Measurements from ENCODE around the gene COL7A1. TPM values are rescaled to one million over a fixed set of nuclear protein-coding genes. Genes with fewer than 3 reads are reported as not detected.

The COL7A1 gene
- total RNA-seq, 5 donors from 2014 or later (not counting 1 experiment from before 2014, with no cell fraction given), result 0.33 to 2.3 (median 1.3) TPM

GRCh38 chr3:48564022-48564421, 31.1 kb downstream of the COL7A1 start:
- POLR2A ChIA-PET, result no interaction called here
- 77% methylated on average over 7 of the region's 10 CpGs for WGBS (ENCODE audit: insufficient coverage)
- Histone ChIP-seq H3K9me3 (no peaks in the 10 kb centered on the region), H3K27me3 (replicated peaks in 1 of 2; ENCODE audit: control insufficient read depth in 2 of 2, extremely low read depth in 1 of 2, insufficient read depth in 2 of 2, low read length in 1 of 2) (peaks cover 0 to 11% of the 10 kb centered on the region in 2 experiments), H3K4me1 (ENCODE audit: control insufficient read depth in 1 of 2, extremely low read depth in 1 of 2, insufficient read depth in 2 of 2, low read length in 2 of 2) (peaks cover 0 to 16% of the 10 kb centered on the region in 2 experiments), H3K27ac (ENCODE audit: low read length) (no peak overlapping the region), H3K36me3 (ENCODE audit: control insufficient read depth in 2 of 2, extremely low read depth in 1 of 2, insufficient read depth in 1 of 2, low read length in 1 of 2) (no peaks in the 10 kb centered on the region), H3K4me3 (ENCODE audit: control insufficient read depth in 1 of 2, extremely low read depth in 1 of 2, low read length in 1 of 2) (no peak overlapping the region)
- ATAC-seq (replicated peaks in 1 of 4) (peak in 1 of 4 experiments; percentile 50), DNase-seq (peak in 23 of 35 experiments; percentile 8 to 65 (median 32))
- Mint-ChIP-seq H3K4me1 (peaks cover 0 to 6% (median 1%) of the 10 kb centered on the region in 3 donors), H3K9me3 (no peaks in the 10 kb centered on the region), H3K4me3 (no peak overlapping the region), H3K36me3 (no peaks in the 10 kb centered on the region), H3K27ac (no peak overlapping the region), H3K27me3 (no peaks in the 10 kb centered on the region)
- CTCF ChIA-PET, result no interaction called here

- H3K9me3 Mint-ChIP-seq, result no peaks in the 10 kb centered on the region
- H3K9me3 ChIP-seq, result no peaks in the 10 kb centered on the region
- peaks cover 0 to 11% of the 10 kb centered on the region in 2 experiments for H3K27me3 ChIP-seq (replicated peaks in 1 of 2; ENCODE audit: control insufficient read depth in 2 of 2, extremely low read depth in 1 of 2, insufficient read depth in 2 of 2, low read length in 1 of 2)
- H3K4me3 Mint-ChIP-seq, result no peak within 1 kb of the TSS
- H3K27ac Mint-ChIP-seq, result peak within 1 kb of the TSS in 1 of 2 donors; percentile 2
- WGBS (ENCODE audit: insufficient coverage), result 73% methylated on average over 3 of the region's 6 CpGs
- DNase-seq (no peak), ATAC-seq (replicated peaks in 1 of 4) (no peak)
- H3K36me3 ChIP-seq (ENCODE audit: control insufficient read depth in 2 of 2, extremely low read depth in 1 of 2, insufficient read depth in 1 of 2, low read length in 1 of 2), result no peaks in the 10 kb centered on the region
- peaks cover 0 to 18% of the 10 kb centered on the region in 2 experiments for H3K4me1 ChIP-seq (ENCODE audit: control insufficient read depth in 1 of 2, extremely low read depth in 1 of 2, insufficient read depth in 2 of 2, low read length in 2 of 2)
- peaks cover 2 to 11% (median 7%) of the 10 kb centered on the region in 3 donors for H3K4me1 Mint-ChIP-seq
- POLR2A ChIA-PET, result no interaction called here
- no peaks in the 10 kb centered on the region for H3K36me3 Mint-ChIP-seq
- no peaks in the 10 kb centered on the region for H3K27me3 Mint-ChIP-seq
- H3K27ac ChIP-seq (ENCODE audit: low read length), result no peak within 1 kb of the TSS
- no peak within 1 kb of the TSS for H3K4me3 ChIP-seq (ENCODE audit: control insufficient read depth in 1 of 2, extremely low read depth in 1 of 2, low read length in 1 of 2)
- CTCF ChIA-PET, result no interaction called here
Observed at GRCh38 chr3:48563382-48563918, 31.7 kb downstream of the COL7A1 start, which contains the start of gene UCN2. TSS of gene UCN2 (minus strand) at chr3:48563781. CDS start at chr3:48563124, 657 bp downstream.

GRCh38 chr3:48562367-48563095, 32.6 kb downstream of the COL7A1 start:
- H3K4me3 ChIP-seq (ENCODE audit: control insufficient read depth in 1 of 2, extremely low read depth in 1 of 2, low read length in 1 of 2), result no peak overlapping the region
- DNase-seq (no peak), ATAC-seq (replicated peaks in 1 of 4) (no peak)
- 83% methylated on average over 20 of the region's 20 CpGs for WGBS (ENCODE audit: insufficient coverage)
- Mint-ChIP-seq H3K27ac (no peak overlapping the region), H3K36me3 (no peaks in the 10 kb centered on the region), H3K9me3 (no peaks in the 10 kb centered on the region), H3K4me3 (no peak overlapping the region), H3K27me3 (no peaks in the 10 kb centered on the region), H3K4me1 (peaks cover 8 to 15% (median 14%) of the 10 kb centered on the region in 3 donors)
- H3K4me1 ChIP-seq (ENCODE audit: control insufficient read depth in 1 of 2, extremely low read depth in 1 of 2, insufficient read depth in 2 of 2, low read length in 2 of 2), result peaks cover 0 to 27% of the 10 kb centered on the region in 2 experiments
- no peaks in the 10 kb centered on the region for H3K9me3 ChIP-seq
- no peaks in the 10 kb centered on the region for H3K36me3 ChIP-seq (ENCODE audit: control insufficient read depth in 2 of 2, extremely low read depth in 1 of 2, insufficient read depth in 1 of 2, low read length in 1 of 2)
- no peak overlapping the region for H3K27ac ChIP-seq (ENCODE audit: low read length)
- ChIA-PET POLR2A (no interaction called here), CTCF (interaction anchor here in 1 of 2 donors (0.5 kb wide), 1 partner anchor 20 kb away, joined by 4 read pairs; no protein-coding TSS in a partner anchor)
- H3K27me3 ChIP-seq (replicated peaks in 1 of 2; ENCODE audit: control insufficient read depth in 2 of 2, extremely low read depth in 1 of 2, insufficient read depth in 2 of 2, low read length in 1 of 2), result peaks cover 0 to 11% of the 10 kb centered on the region in 2 experiments

- H3K27me3 Mint-ChIP-seq, result no peaks in the 10 kb centered on the region
- CTCF ChIA-PET, result interaction anchor here (0.6 kb wide), 4 partner anchors 12 to 1186 kb away, joined by 3 to 4 read pairs (median 4); no protein-coding TSS in a partner anchor
- H3K27ac ChIP-seq (ENCODE audit: low read length), result no peak overlapping the region
- WGBS (ENCODE audit: insufficient coverage), result 41% methylated on average over 20 of the region's 21 CpGs
- peaks cover 0 to 11% of the 10 kb centered on the region in 2 experiments for H3K27me3 ChIP-seq (replicated peaks in 1 of 2; ENCODE audit: control insufficient read depth in 2 of 2, extremely low read depth in 1 of 2, insufficient read depth in 2 of 2, low read length in 1 of 2)
- POLR2A ChIA-PET, result no interaction called here
- H3K36me3 ChIP-seq (ENCODE audit: control insufficient read depth in 2 of 2, extremely low read depth in 1 of 2, insufficient read depth in 1 of 2, low read length in 1 of 2), result no peaks in the 10 kb centered on the region
- DNase-seq (peak in 3 of 35 experiments; percentile 7 to 23 (median 8)), ATAC-seq (replicated peaks in 1 of 4) (no peak)
- H3K4me1 ChIP-seq (ENCODE audit: control insufficient read depth in 1 of 2, extremely low read depth in 1 of 2, insufficient read depth in 2 of 2, low read length in 2 of 2), result peaks cover 0 to 38% of the 10 kb centered on the region in 2 experiments
- no peaks in the 10 kb centered on the region for H3K9me3 Mint-ChIP-seq
- H3K36me3 Mint-ChIP-seq, result no peaks in the 10 kb centered on the region
- no peaks in the 10 kb centered on the region for H3K9me3 ChIP-seq
- no peak overlapping the region for H3K4me3 ChIP-seq (ENCODE audit: control insufficient read depth in 1 of 2, extremely low read depth in 1 of 2, low read length in 1 of 2)
- peaks cover 14 to 20% (median 15%) of the 10 kb centered on the region in 3 donors for H3K4me1 Mint-ChIP-seq
- no peak overlapping the region for H3K27ac Mint-ChIP-seq
- H3K4me3 Mint-ChIP-seq, result no peak overlapping the region
Observed at GRCh38 chr3:48561045-48561736, 33.9 kb downstream of the COL7A1 start.

GRCh38 chr3:48560648-48561018, 34.5 kb downstream of the COL7A1 start:
- no peak overlapping the region for H3K27ac ChIP-seq (ENCODE audit: low read length)
- H3K4me1 ChIP-seq (ENCODE audit: control insufficient read depth in 1 of 2, extremely low read depth in 1 of 2, insufficient read depth in 2 of 2, low read length in 2 of 2), result peaks cover 0 to 42% of the 10 kb centered on the region in 2 experiments
- no peak overlapping the region for H3K27ac Mint-ChIP-seq
- H3K4me1 Mint-ChIP-seq, result peaks cover 14 to 24% (median 18%) of the 10 kb centered on the region in 3 donors
- peaks cover 0 to 11% of the 10 kb centered on the region in 2 experiments for H3K27me3 ChIP-seq (replicated peaks in 1 of 2; ENCODE audit: control insufficient read depth in 2 of 2, extremely low read depth in 1 of 2, insufficient read depth in 2 of 2, low read length in 1 of 2)
- DNase-seq (no peak), ATAC-seq (replicated peaks in 1 of 4) (no peak)
- CTCF ChIA-PET, result interaction anchor here (0.6 kb wide), 3 partner anchors 11 to 160 kb away, joined by 3 to 4 read pairs (median 3); no protein-coding TSS in a partner anchor
- H3K4me3 Mint-ChIP-seq, result no peak overlapping the region
- H3K9me3 ChIP-seq, result no peaks in the 10 kb centered on the region
- POLR2A ChIA-PET, result no interaction called here
- H3K27me3 Mint-ChIP-seq, result no peaks in the 10 kb centered on the region
- H3K36me3 Mint-ChIP-seq, result no peaks in the 10 kb centered on the region
- no peaks in the 10 kb centered on the region for H3K36me3 ChIP-seq (ENCODE audit: control insufficient read depth in 2 of 2, extremely low read depth in 1 of 2, insufficient read depth in 1 of 2, low read length in 1 of 2)
- 33% methylated on average over 5 of the region's 5 CpGs for WGBS (ENCODE audit: insufficient coverage)
- no peaks in the 10 kb centered on the region for H3K9me3 Mint-ChIP-seq
- no peak overlapping the region for H3K4me3 ChIP-seq (ENCODE audit: control insufficient read depth in 1 of 2, extremely low read depth in 1 of 2, low read length in 1 of 2)

Data from T-cell (primary cell).